Naive thymus-derived CD4-positive, alpha-beta T cell (primary cell): Measurements from ENCODE around the gene NEURL4. TPM values are rescaled to one million over a fixed set of nuclear protein-coding genes. Genes with fewer than 3 reads are reported as not detected.
"Not testable (repeated sequence)": the region's sequence is repeated elsewhere in the genome, so short reads cannot be mapped to it uniquely, and the experiment has no call there.

Experiments used
- ATAC-seq: fragments of 150-1000 bp; cut with Tn5 transposase; 2 replicates; pipeline ENCODE4 v1.10.0; 2021; ENCODE audit warnings: mild to moderate bottlenecking, moderate library complexity
- CTCF ChIA-PET: fragments of 350-600 bp; sonication (Branson Sonifier 250); formaldehyde crosslinking; loops from one replicate; lab custom pipeline; 2021; ENCODE audit warnings: antibody characterized with exemption; lab: Charles Lee
- POLR2A ChIA-PET: fragments of 350-600 bp; sonication (Branson Sonifier 250); formaldehyde crosslinking; loops from one replicate; lab custom pipeline; 2021; ENCODE audit warnings: antibody characterized with exemption, inconsistent platforms; lab: Charles Lee
- DNase-seq, 9 donors: peaks; one replicate each; pipeline versions ENCODE4 v3.0.0 to v3.0.0-alpha.2; 2020 to 2022; ENCODE audit warnings: mixed read lengths in 1 of 9
- H3K27ac ChIP-seq: one replicate; pipeline ENCODE4 v1.7.0; 2013; ENCODE audit warnings: mild to moderate bottlenecking, low read depth, low read length, moderate library complexity
- H3K27me3 ChIP-seq, 2 donors: one replicate each; pipeline ENCODE4 v1.7.0; 2013; ENCODE audit warnings: low read length in 2 of 2, mild to moderate bottlenecking in 2 of 2, moderate library complexity in 2 of 2; ENCODE audit not compliant: control insufficient read depth in 2 of 2, insufficient read depth in 2 of 2
- H3K36me3 ChIP-seq, 3 experiments: 1 replicate in 2 of 3; 2 replicates in 1 of 3; pipeline ENCODE4 v1.7.0; 2013; ENCODE audit warnings: low read length in 3 of 3, mild to moderate bottlenecking in 3 of 3, moderate library complexity in 1 of 3; ENCODE audit not compliant: insufficient read depth in 3 of 3, control insufficient read depth in 2 of 3
- H3K4me1 ChIP-seq, 2 donors: one replicate each; pipeline ENCODE4 v1.7.0; 2013; ENCODE audit warnings: low read length in 2 of 2, mild to moderate bottlenecking in 2 of 2, moderate library complexity in 1 of 2; ENCODE audit not compliant: control insufficient read depth in 2 of 2, insufficient read depth in 2 of 2
- H3K4me3 ChIP-seq: 2 replicates; pipeline ENCODE4 v1.7.0; 2013; ENCODE audit warnings: mild to moderate bottlenecking, low read length
- H3K9me3 ChIP-seq, 3 experiments: 1 replicate in 2 of 3; 2 replicates in 1 of 3; pipeline ENCODE4 v1.7.0; 2013; ENCODE audit warnings: low read length in 3 of 3; ENCODE audit not compliant: control insufficient read depth in 2 of 3
- H3K27ac Mint-ChIP-seq, 9 donors: one replicate each; pipeline ENCODE4 v1.8.0; 2020 to 2022; ENCODE audit warnings: mixed read lengths in 9 of 9, mild to moderate bottlenecking in 8 of 9, moderate library complexity in 5 of 9, inconsistent platforms in 2 of 9
- H3K27me3 Mint-ChIP-seq, 5 donors: one replicate each; pipeline ENCODE4 v1.8.0; 2021 to 2022; ENCODE audit warnings: mixed read lengths in 5 of 5, mild to moderate bottlenecking in 1 of 5
- H3K36me3 Mint-ChIP-seq, 5 donors: one replicate each; pipeline ENCODE4 v1.8.0; 2020 to 2022; ENCODE audit warnings: mixed read lengths in 5 of 5, mild to moderate bottlenecking in 3 of 5, inconsistent platforms in 1 of 5
- H3K4me1 Mint-ChIP-seq, 7 donors: one replicate each; pipeline ENCODE4 v1.8.0; 2020 to 2022; ENCODE audit warnings: mixed read lengths in 7 of 7, mild to moderate bottlenecking in 3 of 7, inconsistent platforms in 1 of 7
- H3K4me3 Mint-ChIP-seq, 10 donors: one replicate each; pipeline ENCODE4 v1.8.0; 2020 to 2022; ENCODE audit warnings: mild to moderate bottlenecking in 10 of 10, mixed read lengths in 10 of 10, moderate library complexity in 6 of 10, inconsistent platforms in 2 of 10
- H3K9me3 Mint-ChIP-seq, 11 donors: one replicate each; pipeline ENCODE4 v1.8.0; 2020 to 2022; ENCODE audit warnings: mixed read lengths in 11 of 11, mild to moderate bottlenecking in 4 of 11, inconsistent platforms in 1 of 11, moderate library complexity in 1 of 11
- intact Hi-C, 2 donors: fragments of 100-400 bp; cut with micrococcal nuclease; formaldehyde crosslinking; loops; one replicate each; pipeline ENCODE4 v1.15.1; 2023
- polyA plus RNA-seq, 2 donors: library from polyadenylated mRNA; unstranded; fragments of 300-500 nt; fragmentation: Illumina TruSeq; gene quantifications; one replicate each; pipeline ENCODE4 v1.2.3, GENCODE V29; 2021
- total RNA-seq, 6 experiments: library from RNA in 5 of 6; stranded (reverse) in 5 of 6; gene quantifications; 1 replicate in 5 of 6; 2 replicates in 1 of 6; pipeline ENCODE4 v1.2.3 and lab custom pipeline; 2021 to 2026

NEURL4 gene
- total and polyA plus RNA-seq, 7 experiments from 2014 or later, result 1.1 to 92.6 (median 50.0) TPM

DNA sequence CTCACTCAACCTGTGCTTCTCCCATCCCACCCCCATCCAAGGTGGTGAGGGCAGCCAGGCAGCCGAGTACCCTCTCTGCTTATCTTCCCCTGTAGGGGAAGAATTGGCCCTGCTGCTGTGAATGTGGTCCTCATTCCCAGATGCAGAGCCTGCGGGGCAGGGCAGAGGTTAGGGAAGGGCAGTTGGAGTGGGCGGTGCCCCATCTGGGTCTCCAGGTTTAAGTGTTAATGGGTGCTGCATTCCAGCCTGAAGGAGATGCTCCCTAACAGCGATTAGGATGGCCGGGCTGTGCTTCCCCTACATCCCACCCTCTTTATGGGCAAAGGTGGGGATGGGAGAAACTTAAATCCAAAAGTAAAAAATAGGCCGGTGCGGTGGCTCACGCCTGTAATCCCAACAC lies 37.9 kb upstream of the NEURL4 start:
- Mint-ChIP-seq H3K4me3 (no peak overlapping the region), H3K27me3 (peaks cover 0 to 17% (median 0%) of the 10 kb centered on the region in 5 donors)
- POLR2A ChIA-PET, result no interaction called here

GRCh38 chr17:7365963-7366362 lies 36.8 kb upstream of the NEURL4 start:
- CTCF ChIA-PET, result interaction anchor here (0.7 kb wide), 1 partner anchor 10 kb away, joined by 3 read pairs; no protein-coding TSS in a partner anchor
- intact Hi-C loops, result not testable (repeated sequence)

More for the DNA sequence above, 37.9 kb upstream of the NEURL4 start:
- H3K9me3 ChIP-seq, result no peaks in the 10 kb centered on the region
- H3K36me3 ChIP-seq, result no peaks in the 10 kb centered on the region
- Mint-ChIP-seq H3K9me3 (no peaks in the 10 kb centered on the region), H3K36me3 (no peaks in the 10 kb centered on the region), H3K4me1 (peaks cover 0 to 3% (median 0%) of the 10 kb centered on the region in 7 donors), H3K27ac (peak overlapping the region in 2 of 9 donors; percentile 13 to 56)
- H3K27ac ChIP-seq, result no peak overlapping the region
- DNase-seq (no peak), ATAC-seq (no peak)
- H3K4me3 ChIP-seq, result no peak overlapping the region
- H3K4me1 ChIP-seq, result no peaks in the 10 kb centered on the region
- CTCF ChIA-PET, result no interaction called here
- no peaks in the 10 kb centered on the region for H3K27me3 ChIP-seq
- intact Hi-C loops, result no loop called here

DNA sequence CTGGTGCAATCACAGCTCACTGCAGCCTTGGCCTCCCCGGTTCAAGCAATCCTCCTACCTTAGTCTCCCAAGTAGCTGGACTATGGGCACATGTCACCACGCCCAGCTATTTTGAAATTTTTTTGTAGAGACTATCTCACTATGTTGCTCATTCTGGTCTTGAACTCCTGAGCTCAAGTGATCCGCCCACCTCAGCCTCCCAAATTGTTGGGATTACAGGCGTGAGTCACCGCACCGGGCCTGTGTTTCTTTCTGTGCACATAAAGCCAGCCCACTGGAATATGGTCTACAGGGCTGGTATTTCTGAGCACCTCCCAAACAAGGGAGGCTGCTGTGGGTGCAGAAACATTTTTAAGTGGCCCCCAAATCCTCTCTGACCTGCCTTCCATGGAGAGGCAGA lies 34.2 kb upstream of the NEURL4 start:
- CTCF ChIA-PET, result no interaction called here
- intact Hi-C loops, result no loop called here

More at GRCh38 chr17:7365963-7366362, 36.8 kb upstream of the NEURL4 start:
- H3K4me1 Mint-ChIP-seq, H3K27ac Mint-ChIP-seq, ATAC-seq, H3K9me3 Mint-ChIP-seq, H3K4me1 ChIP-seq, H3K9me3 ChIP-seq, DNase-seq, H3K36me3 ChIP-seq, POLR2A ChIA-PET, H3K27ac ChIP-seq, H3K4me3 Mint-ChIP-seq, H3K36me3 Mint-ChIP-seq, H3K4me3 ChIP-seq, H3K27me3 ChIP-seq: not testable (repeated sequence)
- H3K27me3 Mint-ChIP-seq, result peaks cover 0 to 19% (median 0%) of the 10 kb centered on the region in 5 donors

GRCh38 chr17:7361906-7362305 lies 32.8 kb upstream of the NEURL4 start:
- Histone ChIP-seq H3K4me1 (no peaks in the 10 kb centered on the region), H3K4me3 (no peak overlapping the region), H3K9me3 (no peaks in the 10 kb centered on the region), H3K27ac (no peak overlapping the region), H3K27me3 (no peaks in the 10 kb centered on the region), H3K36me3 (no peaks in the 10 kb centered on the region)
- intact Hi-C loops, result no loop called here
- peaks cover 0 to 2% (median 0%) of the 10 kb centered on the region in 5 donors for H3K27me3 Mint-ChIP-seq
- H3K4me1 Mint-ChIP-seq, result peaks cover 0 to 4% (median 0%) of the 10 kb centered on the region in 7 donors
- ChIA-PET CTCF (interaction anchor here (1.2 kb wide), 1 partner anchor 14 kb away, joined by 4 read pairs; no protein-coding TSS in a partner anchor), POLR2A (interaction anchor here (1.2 kb wide), 1 partner anchor 117 kb away, joined by 3 read pairs; the partner anchor contains the start of gene ZBTB4)
- H3K9me3 Mint-ChIP-seq, result peaks cover 0 to 1% (median 0%) of the 10 kb centered on the region in 11 donors
- no peak overlapping the region for H3K27ac Mint-ChIP-seq
- H3K36me3 Mint-ChIP-seq, result no peaks in the 10 kb centered on the region
- H3K4me3 Mint-ChIP-seq, result no peak overlapping the region
- ATAC-seq (no peak), DNase-seq (no peak)

More for the DNA sequence above, 34.2 kb upstream of the NEURL4 start:
- no peak overlapping the region for H3K4me3 Mint-ChIP-seq
- H3K36me3 Mint-ChIP-seq, result no peaks in the 10 kb centered on the region
- Histone ChIP-seq H3K9me3 (no peaks in the 10 kb centered on the region), H3K27ac (no peak overlapping the region), H3K4me1 (no peaks in the 10 kb centered on the region), H3K4me3 (no peak overlapping the region), H3K36me3 (no peaks in the 10 kb centered on the region), H3K27me3 (no peaks in the 10 kb centered on the region)
- POLR2A ChIA-PET, result no interaction called here
- H3K9me3 Mint-ChIP-seq, result peaks cover 0 to 1% (median 0%) of the 10 kb centered on the region in 11 donors
- no peak for DNase-seq
- no peak for ATAC-seq
- peaks cover 0 to 2% (median 0%) of the 10 kb centered on the region in 7 donors for H3K4me1 Mint-ChIP-seq
- peaks cover 0 to 4% (median 0%) of the 10 kb centered on the region in 5 donors for H3K27me3 Mint-ChIP-seq
- H3K27ac Mint-ChIP-seq, result no peak overlapping the region

GRCh38 chr17:7357381-7357780 lies 28.2 kb upstream of the NEURL4 start:
- Mint-ChIP-seq H3K9me3 (peaks cover 0 to 1% (median 0%) of the 10 kb centered on the region in 11 donors), H3K27ac (peak overlapping the region in 1 of 9 donors; percentile 77), H3K4me1 (peaks cover 6 to 38% (median 19%) of the 10 kb centered on the region in 7 donors), H3K36me3 (peaks cover 0 to 7% (median 0%) of the 10 kb centered on the region in 5 donors), H3K27me3 (peaks cover 0 to 2% (median 0%) of the 10 kb centered on the region in 5 donors), H3K4me3 (no peak overlapping the region)
- Histone ChIP-seq H3K4me1 (peaks cover 3 to 13% of the 10 kb centered on the region in 2 donors), H3K27ac (no peak overlapping the region), H3K9me3 (no peaks in the 10 kb centered on the region), H3K4me3 (no peak overlapping the region), H3K36me3 (no peaks in the 10 kb centered on the region), H3K27me3 (no peaks in the 10 kb centered on the region)
- CTCF ChIA-PET, result interaction anchor here (0.6 to 2.1 kb wide), 4 partner anchors 79 to 560 kb away, joined by 3 to 11 read pairs (median 4); partner anchors contain the start of gene SENP3
- POLR2A ChIA-PET, result interaction anchor here (5.4 kb wide), 1 partner anchor 79 kb away, joined by 29 read pairs; the partner anchor contains the start of gene TMEM102
- ATAC-seq, result no peak
- intact Hi-C loops, result loop anchor here (2.0 to 10.0 kb wide), 3 partner anchors 27 to 127 kb away; partner anchors contain the start of genes PLSCR3 (in 1 of the 2), POLR2A (in 1 of the 2) and SLC35G6 (in 1 of the 2)
- no peak for DNase-seq

DNA sequence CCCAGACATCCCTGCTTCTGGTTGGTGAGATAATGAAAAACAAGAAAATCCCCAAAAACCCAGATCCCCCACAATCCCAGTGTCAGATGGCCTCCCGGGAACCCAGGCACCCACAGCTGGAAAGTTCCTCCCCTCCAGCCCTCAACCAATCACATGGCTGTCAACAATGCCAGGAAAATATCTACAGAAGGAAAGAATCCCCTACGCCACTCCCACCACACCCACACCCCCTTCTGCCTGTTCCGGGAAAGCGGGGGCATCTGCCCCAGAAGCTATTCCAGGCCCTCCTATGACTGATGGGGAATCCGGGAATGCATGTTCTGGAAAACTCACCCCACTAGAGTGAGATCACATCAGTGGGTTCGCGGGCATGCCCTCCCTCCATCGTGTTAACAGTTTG lies 27.6 kb upstream of the NEURL4 start:
- H3K27ac ChIP-seq, result no peak overlapping the region
- Mint-ChIP-seq H3K27me3 (peaks cover 0 to 2% (median 0%) of the 10 kb centered on the region in 5 donors), H3K4me1 (peaks cover 7 to 38% (median 21%) of the 10 kb centered on the region in 7 donors), H3K4me3 (no peak overlapping the region), H3K9me3 (no peaks in the 10 kb centered on the region), H3K27ac (no peak overlapping the region), H3K36me3 (peaks cover 0 to 8% (median 0%) of the 10 kb centered on the region in 5 donors)
- ATAC-seq, result no peak
- peaks cover 3 to 16% of the 10 kb centered on the region in 2 donors for H3K4me1 ChIP-seq
- no peak overlapping the region for H3K4me3 ChIP-seq
- H3K36me3 ChIP-seq, result no peaks in the 10 kb centered on the region
- POLR2A ChIA-PET, result interaction anchor here (1.0 to 5.4 kb wide), 5 partner anchors 27 to 127 kb away, joined by 3 to 29 read pairs (median 8); partner anchors contain the start of genes POLR2A and TMEM102
- no peaks in the 10 kb centered on the region for H3K27me3 ChIP-seq
- intact Hi-C loops, result loop anchor here (1.0 to 10.0 kb wide), 10 partner anchors 28 to 233 kb away; partner anchors contain the start of genes TMEM102 (in 2 of the 2), PLSCR3 (in 1 of the 2), POLR2A (in 1 of the 2) and SENP3 (in 1 of the 2)
- CTCF ChIA-PET, result interaction anchor here (0.5 to 5.3 kb wide), 18 partner anchors 13 to 227 kb away, joined by 3 to 67 read pairs (median 5); partner anchors contain the start of genes ACAP1, ASGR1, FGF11 and MPDU1
- no peaks in the 10 kb centered on the region for H3K9me3 ChIP-seq
- no peak for DNase-seq
